ENCODE data around the gene SND1. TPM values are rescaled to one million over a fixed set of nuclear protein-coding genes. Genes with fewer than 3 reads are reported as not detected.
"Not testable (repeated sequence)": the region's sequence is repeated elsewhere in the genome, so short reads cannot be mapped to it uniquely, and the experiment has no call there.

The SND1 gene
- total RNA-seq, 1 donor from 2014 or later, result 85.9 TPM

DNA sequence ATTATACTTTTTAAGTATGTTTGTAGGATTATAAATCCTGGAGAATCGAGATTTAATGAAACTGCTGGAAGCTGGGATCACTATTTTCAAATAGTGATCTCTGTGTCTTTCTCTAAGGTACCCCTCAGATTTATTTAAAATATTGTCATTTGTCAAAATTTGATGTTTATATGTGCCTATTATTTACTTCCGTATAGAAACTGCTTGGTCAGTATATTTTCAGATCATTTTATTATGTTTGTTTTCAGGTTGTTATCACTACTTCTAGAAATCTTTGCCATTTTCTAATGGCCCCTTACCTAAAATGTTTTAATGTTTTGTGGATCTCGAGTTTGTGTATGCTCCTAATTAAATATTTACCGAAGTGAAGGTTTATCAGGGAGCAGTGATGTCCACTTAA lies 183.7 kb downstream of the SND1 start:
- Histone ChIP-seq H3K4me1 (no peaks in the 10 kb centered on the region), H3K36me3 (peaks cover 0 to 6% of the 10 kb centered on the region in 2 donors), H3K27ac (no peak overlapping the region), H3K27me3 (no peaks in the 10 kb centered on the region), H3K9me3 (no peaks in the 10 kb centered on the region), H3K4me3 (no peak overlapping the region)
- TF ChIP-seq, protein P1, sequence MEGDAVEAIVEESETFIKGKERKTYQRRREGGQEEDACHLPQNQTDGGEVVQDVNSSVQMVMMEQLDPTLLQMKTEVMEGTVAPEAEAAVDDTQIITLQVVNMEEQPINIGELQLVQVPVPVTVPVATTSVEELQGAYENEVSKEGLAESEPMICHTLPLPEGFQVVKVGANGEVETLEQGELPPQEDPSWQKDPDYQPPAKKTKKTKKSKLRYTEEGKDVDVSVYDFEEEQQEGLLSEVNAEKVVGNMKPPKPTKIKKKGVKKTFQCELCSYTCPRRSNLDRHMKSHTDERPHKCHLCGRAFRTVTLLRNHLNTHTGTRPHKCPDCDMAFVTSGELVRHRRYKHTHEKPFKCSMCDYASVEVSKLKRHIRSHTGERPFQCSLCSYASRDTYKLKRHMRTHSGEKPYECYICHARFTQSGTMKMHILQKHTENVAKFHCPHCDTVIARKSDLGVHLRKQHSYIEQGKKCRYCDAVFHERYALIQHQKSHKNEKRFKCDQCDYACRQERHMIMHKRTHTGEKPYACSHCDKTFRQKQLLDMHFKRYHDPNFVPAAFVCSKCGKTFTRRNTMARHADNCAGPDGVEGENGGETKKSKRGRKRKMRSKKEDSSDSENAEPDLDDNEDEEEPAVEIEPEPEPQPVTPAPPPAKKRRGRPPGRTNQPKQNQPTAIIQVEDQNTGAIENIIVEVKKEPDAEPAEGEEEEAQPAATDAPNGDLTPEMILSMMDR (IDR thresholded peaks at IDR 0.05), result no peak
- intact Hi-C loops (cut with DNase I), result no loop called here
- DNase-seq (ENCODE audit: extremely low spot score in 2 of 2), result no peak

DNA sequence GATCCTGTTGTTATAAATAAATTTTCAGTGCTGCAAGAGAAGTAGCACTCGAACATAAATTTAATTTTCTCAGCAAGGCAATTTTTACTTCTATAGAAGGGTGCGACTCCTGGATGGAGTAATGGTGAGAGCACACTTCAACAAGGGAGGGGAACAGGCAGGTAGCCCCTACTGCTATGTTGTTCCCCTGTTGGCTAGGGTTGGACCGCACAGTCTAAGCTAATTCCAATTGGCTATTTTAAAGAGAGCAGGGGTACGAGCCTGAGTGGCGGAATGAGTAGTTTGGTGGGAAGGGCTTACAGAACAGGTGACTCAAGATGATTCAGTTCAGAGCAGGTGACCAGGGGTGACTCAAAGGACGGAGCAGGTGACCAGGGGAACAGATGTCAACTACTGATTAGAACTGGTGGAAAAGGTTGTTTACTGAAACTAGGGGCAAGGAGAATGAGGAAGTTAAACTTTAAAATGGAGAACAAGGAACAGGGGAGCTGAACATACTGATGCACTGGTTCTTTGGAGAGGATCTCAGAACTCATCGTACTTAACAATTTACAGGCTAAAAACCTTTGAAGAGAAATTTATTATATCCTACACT lies 185.9 kb downstream of the SND1 start:
- H3K4me3 ChIP-seq; intact Hi-C loops (cut with DNase I); H3K27me3 ChIP-seq; H3K4me1 ChIP-seq; H3K36me3 ChIP-seq; H3K9me3 ChIP-seq; DNase-seq (ENCODE audit: extremely low spot score in 2 of 2); H3K27ac ChIP-seq: not testable (repeated sequence)

DNA sequence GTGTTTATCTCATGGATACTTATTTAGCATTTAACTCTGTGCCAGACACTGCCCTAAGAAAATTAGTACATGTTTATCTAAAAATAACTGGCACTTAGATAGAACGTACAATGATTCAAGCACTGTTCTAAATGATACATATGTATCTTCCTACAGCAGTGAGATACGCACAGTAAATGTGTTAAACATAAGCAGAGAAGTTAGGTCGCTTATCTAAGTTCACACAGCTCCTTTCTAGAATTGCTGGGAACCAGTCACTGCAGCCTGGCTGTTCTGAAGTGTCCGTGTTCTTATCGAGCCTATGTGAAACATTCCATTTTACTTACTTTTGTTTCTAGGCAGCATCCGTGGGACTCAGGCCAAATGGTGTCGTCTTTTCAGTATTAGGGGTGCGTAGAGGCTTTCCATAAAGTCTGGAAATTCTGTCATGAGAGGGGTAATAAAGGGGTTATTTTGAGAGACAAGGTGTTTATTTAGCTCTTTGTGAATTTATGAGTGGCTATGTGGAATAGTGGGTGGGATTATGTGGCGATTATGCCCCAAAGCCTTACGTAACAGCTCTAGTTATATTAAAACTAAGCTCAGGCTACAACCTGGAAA lies 186.9 kb downstream of the SND1 start:
- Histone ChIP-seq H3K27ac (no peak overlapping the region), H3K36me3 (peaks cover 0 to 6% of the 10 kb centered on the region in 2 donors), H3K4me3 (no peak overlapping the region), H3K9me3 (no peaks in the 10 kb centered on the region), H3K4me1 (no peaks in the 10 kb centered on the region), H3K27me3 (no peaks in the 10 kb centered on the region)
- no peak for DNase-seq (ENCODE audit: extremely low spot score in 2 of 2)
- no peak for TF ChIP-seq POLR2AphosphoS5 (IDR thresholded peaks at IDR 0.05; ENCODE audit: insufficient read depth in 1 of 2, low read depth in 1 of 2)
- TF ChIP-seq, protein P1 (IDR thresholded peaks at IDR 0.05), result no peak
- no peak for TF ChIP-seq POLR2A (IDR thresholded peaks at IDR 0.05)
- intact Hi-C loops (cut with DNase I), result no loop called here

DNA sequence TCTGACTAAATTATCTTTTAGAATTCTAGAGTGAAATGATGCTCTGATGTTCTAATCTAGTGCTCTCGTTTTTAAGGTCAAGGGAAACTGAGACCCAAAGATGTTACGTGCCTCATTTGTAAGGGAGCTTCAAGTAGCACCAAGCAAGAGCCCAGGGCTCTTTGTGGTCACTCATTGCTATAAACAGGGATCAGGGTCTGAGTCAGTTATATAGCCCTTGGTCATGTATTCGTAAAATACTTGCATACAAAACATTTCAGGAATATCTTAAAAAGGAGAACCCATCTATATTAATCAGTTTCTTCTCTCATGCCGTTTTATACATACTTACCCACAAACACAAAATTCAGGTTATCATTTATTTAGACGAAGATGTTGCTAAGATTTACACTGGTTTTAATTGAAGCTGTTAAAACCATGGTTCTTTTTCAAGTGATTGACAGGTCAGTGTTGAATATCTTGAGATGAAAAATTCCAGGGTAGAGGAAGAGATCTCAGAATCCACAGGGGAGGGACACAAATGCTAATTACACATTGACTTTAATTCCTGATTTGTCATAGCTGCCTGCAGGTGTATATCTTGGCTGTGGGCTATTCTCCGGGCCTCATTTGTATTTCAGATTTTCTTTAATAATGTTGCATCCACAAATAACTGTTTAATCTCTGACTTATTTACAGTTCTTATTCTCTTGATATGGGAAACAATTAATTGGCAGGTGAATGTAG lies 188.4 kb downstream of the SND1 start:
- TF ChIP-seq POLR2AphosphoS5 (IDR thresholded peaks at IDR 0.05; ENCODE audit: insufficient read depth in 1 of 2, low read depth in 1 of 2) (no peak), POLR2A (IDR thresholded peaks at IDR 0.05) (no peak)
- TF ChIP-seq, protein P1 (IDR thresholded peaks at IDR 0.05), result no peak
- Histone ChIP-seq H3K9me3 (no peaks in the 10 kb centered on the region), H3K4me1 (peaks cover 7% of the 10 kb centered on the region), H3K4me3 (no peak overlapping the region), H3K27me3 (no peaks in the 10 kb centered on the region), H3K36me3 (peaks cover 0 to 6% of the 10 kb centered on the region in 2 donors), H3K27ac (no peak overlapping the region)
- intact Hi-C loops (cut with DNase I), result no loop called here
- no peak for DNase-seq (ENCODE audit: extremely low spot score in 2 of 2)

DNA sequence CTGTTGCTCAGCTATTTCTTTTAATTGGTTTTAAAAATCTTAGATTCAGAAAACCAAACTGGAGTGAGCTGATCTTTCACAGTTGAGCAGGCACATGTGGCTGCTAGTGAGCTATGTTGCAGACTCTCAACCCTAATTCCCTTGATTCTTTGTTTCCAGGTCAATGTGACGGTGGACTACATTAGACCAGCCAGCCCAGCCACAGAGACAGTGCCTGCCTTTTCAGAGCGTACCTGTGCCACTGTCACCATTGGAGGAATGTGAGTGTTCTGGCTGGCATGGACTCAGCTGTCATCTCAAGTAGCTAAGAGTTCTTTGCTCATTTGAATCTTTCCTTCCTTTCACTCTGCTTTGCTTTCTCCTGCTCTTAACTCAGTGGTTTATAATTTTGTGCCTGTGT lies 192.2 kb downstream of the SND1 start:
- Histone ChIP-seq H3K27me3 (no peaks in the 10 kb centered on the region), H3K36me3 (no peaks in the 10 kb centered on the region), H3K27ac (no peak overlapping the region), H3K4me3 (no peak overlapping the region), H3K9me3 (no peaks in the 10 kb centered on the region), H3K4me1 (peaks cover 7% of the 10 kb centered on the region)
- intact Hi-C loops (cut with DNase I), result no loop called here
- no peak for DNase-seq (ENCODE audit: extremely low spot score in 2 of 2)
- TF ChIP-seq, protein P1 (IDR thresholded peaks at IDR 0.05), result no peak
- TF ChIP-seq POLR2AphosphoS5 (IDR thresholded peaks at IDR 0.05; ENCODE audit: insufficient read depth in 1 of 2, low read depth in 1 of 2) (no peak), POLR2A (IDR thresholded peaks at IDR 0.05) (no peak)

All from vagina (tissue), 2 donors.